T-helper 22 cell (primary cell): Measurements from ENCODE around the gene NACA.
A peak's percentile ranks its signal among the peaks of the same experiment; 100 is the strongest.

ENCODE experiments used
- DNase-seq: peaks from one replicate; pipeline ENCODE4 v3.0.0-alpha.2; 2020; ENCODE audit warnings: low read depth

The NACA gene

GRCh38 chr12:56687223-56688128 lies 37.6 kb downstream of the NACA start:
- DNase-seq = peak; percentile 54

- DNase-seq = no peak
Observed at GRCh38 chr12:56684745-56685359, 40.2 kb downstream of the NACA start.

- no peak for DNase-seq
Observed at GRCh38 chr12:56682323-56682722, 42.8 kb downstream of the NACA start.

- DNase-seq = no peak
Observed at GRCh38 chr12:56679883-56680575, 45.1 kb downstream of the NACA start.

GRCh38 chr12:56678852-56679251 lies 46.2 kb downstream of the NACA start:
- no peak for DNase-seq

- no peak for DNase-seq
Observed at GRCh38 chr12:56677680-56678079, 47.4 kb downstream of the NACA start.

- no peak for DNase-seq
Observed at GRCh38 chr12:56676851-56677580, 48.1 kb downstream of the NACA start.

GRCh38 chr12:56671608-56672007 lies 53.5 kb downstream of the NACA start:
- DNase-seq = no peak

- DNase-seq = no peak
Observed at GRCh38 chr12:56670836-56671235, 54.3 kb downstream of the NACA start.

GRCh38 chr12:56668197-56668457 lies 57.0 kb downstream of the NACA start:
- DNase-seq = no peak
